OCI-LY1 (cell line): Measurements from ENCODE around the gene U2AF1.
"Not testable (repeated sequence)": the region's sequence is repeated elsewhere in the genome, so short reads cannot be mapped to it uniquely, and the experiment has no call there.

ENCODE experiments used
- H2AFZ ChIP-seq: fragments of 200-600 bp; sonication (generic), shearing (Covaris generic); 2 replicates; pipeline ENCODE4 v1.6.0; 2014; ENCODE audit warnings: antibody characterized with exemption, mild to moderate bottlenecking, low read length
- H3F3A ChIP-seq: fragments of 200-600 bp; sonication (generic), shearing (Covaris generic); 2 replicates; pipeline ENCODE4 v1.6.0; 2014; ENCODE audit warnings: mild to moderate bottlenecking, antibody characterized with exemption, low read length, moderate library complexity; ENCODE audit not compliant: insufficient read depth
- H3K27ac ChIP-seq: fragments of 200-600 bp; sonication (generic); 2 replicates; pipeline ENCODE4 v1.5.1; 2014; ENCODE audit warnings: low read length, mixed run types, mild to moderate bottlenecking, low read depth; ENCODE audit not compliant: poor library complexity, severe bottlenecking
- H3K27me3 ChIP-seq: fragments of 200-600 bp; sonication (generic); 2 replicates; pipeline ENCODE4 v1.6.0; 2014; ENCODE audit warnings: antibody characterized with exemption, mild to moderate bottlenecking, low read length, moderate library complexity; ENCODE audit not compliant: insufficient read depth
- H3K36me3 ChIP-seq: fragments of 200-600 bp; sonication (generic); 2 replicates; pipeline ENCODE4 v1.6.1; 2014; ENCODE audit warnings: mild to moderate bottlenecking, antibody characterized with exemption, low read length, moderate library complexity, mixed read lengths; ENCODE audit not compliant: insufficient read depth
- H3K4me1 ChIP-seq: fragments of 200-600 bp; sonication (generic); 2 replicates; pipeline ENCODE4 v1.5.1; 2014; ENCODE audit warnings: mild to moderate bottlenecking, low read length, moderate library complexity; ENCODE audit not compliant: insufficient read depth, severe bottlenecking
- H3K4me2 ChIP-seq: fragments of 200-600 bp; sonication (generic), shearing (Covaris generic); 2 replicates; pipeline ENCODE4 v1.6.1; 2014; ENCODE audit warnings: low read length
- H3K4me3 ChIP-seq: fragments of 200-600 bp; sonication (generic); 2 replicates; pipeline ENCODE4 v1.5.1; 2014; ENCODE audit warnings: low read length, low read depth, mild to moderate bottlenecking, mixed read lengths; ENCODE audit not compliant: poor library complexity, severe bottlenecking
- H3K79me2 ChIP-seq: fragments of 200-600 bp; shearing (Covaris generic); 2 replicates; pipeline ENCODE4 v1.6.1; 2016; ENCODE audit warnings: mixed run types, low read length, mixed read lengths; ENCODE audit not compliant: insufficient read depth
- H3K9ac ChIP-seq: fragments of 200-600 bp; sonication (generic), shearing (Covaris generic); 2 replicates; pipeline ENCODE4 v1.6.1; 2014; ENCODE audit warnings: mild to moderate bottlenecking, low read length, mixed read lengths
- H3K9me2 ChIP-seq: fragments of 200-600 bp; sonication (generic), shearing (Covaris generic); 2 replicates; pipeline ENCODE4 v1.6.1; 2014; ENCODE audit warnings: low read depth, mild to moderate bottlenecking, low read length, mixed read lengths
- H3K9me3 ChIP-seq: fragments of 200-600 bp; shearing (Covaris generic); 2 replicates; pipeline ENCODE4 v1.6.1; 2014; ENCODE audit warnings: low read length, mixed read lengths
- H4K20me1 ChIP-seq: fragments of 200-600 bp; sonication (generic), shearing (Covaris generic); 2 replicates; pipeline ENCODE4 v1.6.0; 2016; ENCODE audit warnings: mild to moderate bottlenecking, low read length; ENCODE audit not compliant: insufficient read depth

U2AF1 gene

DNA sequence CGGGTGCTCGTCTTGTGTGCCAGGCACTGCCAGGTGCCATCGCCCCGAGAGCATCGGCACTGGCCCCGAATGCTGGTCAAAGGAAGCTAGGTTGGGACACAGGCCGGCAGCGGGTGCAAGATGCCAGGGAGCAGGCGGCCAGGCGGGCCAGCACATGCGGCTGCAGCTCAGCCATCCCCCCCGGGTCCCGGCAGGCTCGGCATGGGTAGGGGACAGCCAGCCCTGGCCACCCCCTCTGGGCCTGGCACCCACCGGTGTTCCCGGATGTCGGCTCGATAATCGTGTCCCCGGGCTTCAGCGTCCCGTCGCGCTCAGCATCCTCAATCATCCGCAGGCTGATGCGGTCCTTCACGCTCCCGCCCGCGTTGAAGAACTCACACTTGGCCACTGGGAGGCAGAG is 41.4 kb downstream of the U2AF1 start:
- not testable (repeated sequence) for H3K9me2 ChIP-seq, H3K4me1 ChIP-seq, H3K9ac ChIP-seq, H3K9me3 ChIP-seq, H3K4me3 ChIP-seq, H3K4me2 ChIP-seq, H3K36me3 ChIP-seq, H3K27me3 ChIP-seq, H3K79me2 ChIP-seq, H3F3A ChIP-seq, H3K27ac ChIP-seq, H4K20me1 ChIP-seq, H2AFZ ChIP-seq

DNA sequence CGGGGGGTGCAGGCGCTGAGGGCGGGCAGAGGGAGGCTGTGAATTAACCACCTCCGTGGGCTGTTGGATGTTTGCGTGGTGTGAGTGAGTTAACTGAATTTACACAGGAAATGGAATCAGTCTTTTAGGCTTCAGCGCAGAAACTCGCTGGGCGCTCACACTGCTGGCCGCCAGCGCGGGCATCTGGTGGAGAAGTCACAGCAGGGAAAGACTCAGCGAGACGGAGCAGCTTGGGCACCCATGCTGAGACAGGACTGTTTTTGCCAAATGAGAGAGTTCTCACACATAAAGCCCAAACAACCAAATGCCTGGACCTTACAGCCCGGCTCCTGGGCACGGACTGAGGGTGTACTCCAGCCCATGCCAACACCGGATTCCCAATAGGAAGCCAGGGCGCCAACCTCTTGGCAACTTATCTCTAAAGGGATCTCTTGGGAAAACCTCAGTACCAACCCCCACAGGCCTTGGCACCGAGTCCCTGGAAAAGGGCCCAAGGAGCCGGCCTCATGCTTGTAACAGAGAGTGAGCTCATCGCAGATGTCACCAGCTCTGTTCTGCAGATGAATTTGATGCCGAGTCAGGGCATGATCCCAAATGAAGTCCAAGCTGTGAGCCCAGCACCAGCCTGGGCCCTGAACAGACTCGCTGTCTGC is 43.0 kb downstream of the U2AF1 start:
- H2AFZ ChIP-seq, H3K36me3 ChIP-seq, H4K20me1 ChIP-seq, H3K9me2 ChIP-seq, H3K4me1 ChIP-seq, H3K4me3 ChIP-seq, H3K4me2 ChIP-seq, H3K9me3 ChIP-seq, H3K9ac ChIP-seq, H3K79me2 ChIP-seq, H3F3A ChIP-seq, H3K27me3 ChIP-seq, H3K27ac ChIP-seq: not testable (repeated sequence)

DNA sequence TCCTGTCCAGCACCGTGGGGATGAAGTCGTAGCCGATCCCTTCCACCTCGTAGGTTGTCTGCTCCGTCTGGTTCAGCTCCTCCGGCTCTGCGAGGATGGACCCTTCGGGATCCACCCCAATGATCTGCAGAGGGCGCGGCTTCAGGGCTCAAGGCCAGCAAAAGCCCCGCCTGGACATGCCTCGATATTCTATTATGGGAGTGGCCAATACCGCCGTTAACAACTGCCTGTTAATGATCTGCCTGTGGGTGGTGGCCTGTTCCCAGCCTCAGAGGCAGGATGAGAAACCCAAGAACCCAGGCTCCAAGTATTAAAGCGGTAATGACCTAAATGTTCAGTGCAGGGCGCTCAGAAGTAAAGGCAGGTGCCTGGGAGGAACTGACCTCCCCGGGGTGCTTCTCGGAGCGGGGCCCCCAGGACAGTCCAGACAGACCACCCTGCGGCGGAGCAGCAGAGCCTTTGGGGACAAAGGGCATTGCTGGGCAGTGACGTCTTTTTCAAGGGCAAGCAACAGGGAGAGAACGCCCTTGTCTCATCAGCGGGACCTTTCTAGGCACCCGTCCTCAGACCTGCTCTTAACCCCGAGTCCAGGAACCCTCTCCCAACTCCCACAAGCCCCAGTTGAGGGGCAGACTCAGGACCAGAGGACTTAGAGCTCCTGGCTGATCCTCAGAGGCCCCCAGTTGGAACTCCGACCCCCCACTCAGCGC is 44.3 kb downstream of the U2AF1 start:
- H3K36me3 ChIP-seq, H3K27me3 ChIP-seq: not testable (repeated sequence)

DNA sequence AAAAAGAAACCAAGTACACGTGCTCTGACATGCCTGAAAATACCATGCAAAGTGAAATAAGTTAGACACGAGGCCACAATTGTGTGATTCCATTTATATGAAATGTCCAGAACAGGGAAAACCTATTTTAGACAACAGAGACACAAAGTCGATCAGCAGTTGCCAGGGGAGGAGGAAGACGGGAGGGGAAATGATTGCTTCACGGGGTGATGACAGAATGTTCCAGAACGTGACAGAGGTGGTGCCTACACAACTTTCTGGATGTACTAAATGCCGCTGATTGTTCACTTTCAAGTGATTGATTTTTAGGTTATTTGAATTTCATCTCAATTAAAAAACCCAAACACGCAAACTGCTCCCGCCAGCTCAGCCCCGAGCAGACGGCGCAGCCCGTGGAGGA is 54.3 kb downstream of the U2AF1 start:
- not testable (repeated sequence) for H4K20me1 ChIP-seq, H2AFZ ChIP-seq, H3K9me2 ChIP-seq, H3K4me2 ChIP-seq, H3K9me3 ChIP-seq, H3K27me3 ChIP-seq, H3F3A ChIP-seq, H3K79me2 ChIP-seq, H3K4me1 ChIP-seq, H3K9ac ChIP-seq, H3K36me3 ChIP-seq, H3K4me3 ChIP-seq, H3K27ac ChIP-seq

More for the DNA sequence above, 44.3 kb downstream of the U2AF1 start:
- not testable (repeated sequence) for H3K4me3 ChIP-seq, H3K4me2 ChIP-seq, H3F3A ChIP-seq, H3K79me2 ChIP-seq, H3K9me2 ChIP-seq, H3K9ac ChIP-seq, H4K20me1 ChIP-seq, H2AFZ ChIP-seq, H3K27ac ChIP-seq, H3K9me3 ChIP-seq, H3K4me1 ChIP-seq

DNA sequence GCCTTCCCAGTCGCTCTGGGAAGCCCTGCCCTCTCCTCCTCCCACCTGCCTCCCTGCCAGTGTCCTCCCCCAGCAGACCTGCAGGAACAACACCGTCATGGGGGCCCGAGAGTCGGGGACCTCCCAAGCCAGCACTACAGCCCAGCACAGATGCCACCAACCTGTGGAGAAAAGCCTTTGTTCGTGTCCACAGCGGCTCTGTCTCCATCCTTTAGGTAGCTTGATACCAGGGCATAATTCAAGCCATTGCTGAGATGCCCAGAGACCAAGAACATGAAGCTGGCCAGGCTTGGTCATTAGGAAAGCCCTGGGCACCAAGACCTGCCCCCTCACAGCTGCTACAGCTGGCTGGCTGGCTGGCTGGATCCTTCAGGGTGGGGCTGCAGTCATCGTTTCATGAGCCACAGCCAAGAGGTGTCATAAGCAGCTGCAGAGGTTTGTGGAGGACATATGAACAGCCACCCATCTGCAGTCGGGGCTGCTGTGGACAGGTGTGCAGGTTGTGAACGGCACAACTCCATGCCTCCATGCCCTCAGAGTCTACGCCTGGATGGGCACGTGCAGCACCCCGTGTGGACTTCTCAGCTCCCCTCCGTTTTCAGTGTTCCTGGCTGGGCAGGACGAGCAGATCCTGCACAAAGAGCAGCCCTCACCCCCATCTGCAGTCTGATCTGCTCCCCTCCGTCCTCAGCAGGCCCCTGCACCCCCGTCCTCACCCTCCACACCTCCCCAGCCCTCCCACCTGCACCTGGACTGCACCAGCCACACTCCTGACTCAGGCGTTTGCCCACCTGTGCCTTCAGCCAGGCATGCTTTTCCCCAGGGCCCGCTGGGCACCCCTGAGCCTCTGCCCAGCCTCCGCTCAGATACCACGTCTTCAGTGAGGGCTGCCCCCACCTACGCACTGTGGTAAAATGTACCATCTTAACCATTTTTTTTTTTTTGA is 61.2 kb downstream of the U2AF1 start:
- H3K9me2 ChIP-seq, H4K20me1 ChIP-seq, H3K79me2 ChIP-seq, H3F3A ChIP-seq, H3K36me3 ChIP-seq, H3K4me2 ChIP-seq, H3K9ac ChIP-seq, H3K4me3 ChIP-seq, H3K9me3 ChIP-seq, H3K27me3 ChIP-seq, H3K4me1 ChIP-seq, H2AFZ ChIP-seq: not testable (repeated sequence)
- H3K27ac ChIP-seq, result peak overlapping the region; percentile 43

- H3K27me3 ChIP-seq, H4K20me1 ChIP-seq, H3K4me2 ChIP-seq, H2AFZ ChIP-seq, H3K9me3 ChIP-seq, H3K9me2 ChIP-seq, H3K4me1 ChIP-seq, H3K36me3 ChIP-seq, H3F3A ChIP-seq, H3K9ac ChIP-seq, H3K79me2 ChIP-seq, H3K4me3 ChIP-seq: not testable (repeated sequence)
- H3K27ac ChIP-seq, result peak overlapping the region; percentile 43
These were observed 62.0 kb downstream of the U2AF1 start for GRCh38 chr21:43045165-43045875.

DNA sequence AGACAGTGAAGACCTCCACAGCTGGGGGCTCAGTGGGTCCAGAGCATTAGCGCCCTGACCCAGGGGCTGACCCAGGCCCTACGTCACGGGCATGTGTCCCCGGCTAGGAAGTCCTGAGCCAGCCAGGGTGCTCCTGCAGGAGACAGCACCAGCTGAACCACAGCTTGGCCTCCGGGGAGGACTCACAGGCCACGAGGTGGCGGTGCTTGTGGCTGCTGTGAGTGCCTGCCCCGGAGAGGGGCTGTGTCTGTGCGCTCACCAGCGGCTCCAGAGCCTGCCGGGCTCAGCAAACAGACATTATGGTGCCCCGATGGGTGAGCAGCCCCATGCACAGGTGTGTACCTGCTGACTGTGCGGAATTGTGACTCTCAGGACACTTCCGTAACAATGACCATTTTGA is 62.8 kb downstream of the U2AF1 start:
- not testable (repeated sequence) for H3F3A ChIP-seq, H3K4me3 ChIP-seq, H3K9me2 ChIP-seq, H4K20me1 ChIP-seq, H3K4me2 ChIP-seq, H3K27me3 ChIP-seq, H3K79me2 ChIP-seq, H3K27ac ChIP-seq, H3K9ac ChIP-seq, H3K4me1 ChIP-seq, H3K36me3 ChIP-seq, H3K9me3 ChIP-seq, H2AFZ ChIP-seq
